LNCAP (cell line): ENCODE data around the gene IQCC.

Experiments used
- CTCF ChIP-seq: fragments of 450-650 bp; IDR thresholded peaks from 2 replicates; pipeline ENCODE4 v1.5.1; 2017; ENCODE audit warnings: mild to moderate bottlenecking

Gene IQCC

GRCh38 chr1:32186491-32186890 lies 19.0 kb upstream of the IQCC start:
- TF ChIP-seq CTCF: no peak

- no peak for TF ChIP-seq CTCF
These were observed 17.6 kb upstream of the IQCC start for GRCh38 chr1:32187850-32188249.

- TF ChIP-seq CTCF: no peak
These were observed 13.1 kb upstream of the IQCC start for GRCh38 chr1:32192220-32192948.

GRCh38 chr1:32194984-32195383 lies 10.5 kb upstream of the IQCC start:
- no peak for TF ChIP-seq CTCF

GRCh38 chr1:32195531-32195930 lies 9.9 kb upstream of the IQCC start:
- TF ChIP-seq CTCF: no peak

GRCh38 chr1:32195972-32196823 lies 9.3 kb upstream of the IQCC start:
- no peak for TF ChIP-seq CTCF

- no peak for TF ChIP-seq CTCF
These were observed 8.4 kb upstream of the IQCC start for GRCh38 chr1:32197074-32197473.
